Aorta (tissue), 5 donors: ENCODE data around the gene JAML. TPM values are rescaled to one million over a fixed set of nuclear protein-coding genes. Genes with fewer than 3 reads are reported as not detected.

ENCODE experiments used
- ATAC-seq: fragments of 200-7000 bp; cut with Tn5 transposase; one replicate; pipeline ENCODE4 v1.9.1; 2022; ENCODE audit warnings: moderate library complexity; ENCODE audit not compliant: low FRiP score
- DNase-seq, 2 donors: peaks; one replicate each; pipeline ENCODE4 v3.0.0-alpha.2; 2020
- H3K27ac ChIP-seq, 2 donors: one replicate each; pipeline ENCODE4 v1.5.1; 2013; ENCODE audit warnings: low read length in 2 of 2, mild to moderate bottlenecking in 2 of 2, moderate library complexity in 2 of 2, control low read depth in 1 of 2, inconsistent platforms in 1 of 2, low read depth in 1 of 2
- H3K27me3 ChIP-seq, 2 donors: one replicate each; pipeline ENCODE4 v1.6.1; 2013; ENCODE audit warnings: control low read depth in 1 of 2, low read length in 1 of 2, mild to moderate bottlenecking in 1 of 2, moderate library complexity in 1 of 2; ENCODE audit not compliant: insufficient read depth in 2 of 2, control insufficient read depth in 1 of 2
- H3K36me3 ChIP-seq, 2 donors: one replicate each; pipeline ENCODE4 v1.6.1; 2013; ENCODE audit warnings: control low read depth in 1 of 2, low read length in 1 of 2, mild to moderate bottlenecking in 1 of 2; ENCODE audit not compliant: insufficient read depth in 2 of 2, control insufficient read depth in 1 of 2
- H3K4me1 ChIP-seq, 2 donors: one replicate each; pipeline ENCODE4 v1.6.1; 2013; ENCODE audit warnings: low read length in 2 of 2, control low read depth in 1 of 2, mild to moderate bottlenecking in 1 of 2, moderate library complexity in 1 of 2; ENCODE audit not compliant: insufficient read depth in 2 of 2, control insufficient read depth in 1 of 2
- H3K4me3 ChIP-seq, 2 donors: one replicate each; pipeline ENCODE4 v1.5.1; 2013; ENCODE audit warnings: low read length in 2 of 2, control low read depth in 1 of 2, mild to moderate bottlenecking in 1 of 2
- H3K9me3 ChIP-seq: one replicate; pipeline ENCODE4 v1.6.1; 2013; ENCODE audit warnings: mild to moderate bottlenecking, low read length; ENCODE audit not compliant: control insufficient read depth
- WGBS, 2 donors: extraction: QIAGEN DNeasy Blood & Tissue Kit; methylation state at CpG; one replicate each; pipeline ENCODE4 v1.1.7; 2013; 5-methylcytosine and 5-hydroxymethylcytosine counted together
- intact Hi-C, 2 donors: fragments of 100-400 bp; cut with DNase I; formaldehyde crosslinking; loops; one replicate each; pipeline versions ENCODE4 v1.14.2 to v1.15.0; 2022
- polyA plus RNA-seq, 2 donors: library from polyadenylated mRNA; stranded (reverse); fragments of 200-250 nt; gene quantifications; one replicate each; pipeline ENCODE4 v1.2.3, GENCODE V29; 2013
- total RNA-seq, 2 donors: library from RNA; stranded (reverse); fragmentation: NEBNext Ultra II Directional; extraction: Animal tissue kit (Norgen Biotek cat#: 25700); gene quantifications; one replicate each; pipeline ENCODE4 v1.2.1, GENCODE V29; 2021
- donor health status: healthy with polysubstance abuse.
- donor health status: Bipolar disorder and iron deficiency.
- donor health status: DM: no; HTN: no; CAD: no.
- donor health status: DM: no; HTN: no; CAD: no.
- donor health status: DM: yes; HTN: yes; CAD: no.

The JAML gene
- total and polyA plus RNA-seq, 4 donors, result 1.8 to 29.5 (median 6.0) TPM

- Histone ChIP-seq H3K36me3 (no peaks in the 10 kb centered on the region), H3K9me3 (no peaks in the 10 kb centered on the region), H3K4me1 (no peaks in the 10 kb centered on the region), H3K27me3 (peaks cover 0 to 2% of the 10 kb centered on the region in 2 donors), H3K27ac (no peak overlapping the region), H3K4me3 (no peak overlapping the region)
- ATAC-seq (no peak), DNase-seq (no peak)
- 88 to 95% methylated on average over 1 of the region's 1 CpG for WGBS, 2 donors
- intact Hi-C loops, result no loop called here
Observed at GRCh38 chr11:118154641-118155040, 70.2 kb downstream of the JAML start.

- no peaks in the 10 kb centered on the region for H3K4me1 ChIP-seq
- H3K27me3 ChIP-seq, result peaks cover 0 to 2% of the 10 kb centered on the region in 2 donors
- DNase-seq (no peak), ATAC-seq (no peak)
- intact Hi-C loops, result no loop called here
- H3K36me3 ChIP-seq, result no peaks in the 10 kb centered on the region
- WGBS, 2 donors, result 75 to 85% methylated on average over 11 of the region's 11 CpGs
- no peak overlapping the region for H3K4me3 ChIP-seq
- H3K9me3 ChIP-seq, result no peaks in the 10 kb centered on the region
- no peak overlapping the region for H3K27ac ChIP-seq
Observed at GRCh38 chr11:118153976-118154375, 70.8 kb downstream of the JAML start.

GRCh38 chr11:118153516-118153915 lies 71.3 kb downstream of the JAML start:
- no peak overlapping the region for H3K27ac ChIP-seq
- 17 to 23% methylated on average over 16 of the region's 16 CpGs for WGBS, 2 donors
- no peaks in the 10 kb centered on the region for H3K9me3 ChIP-seq
- no peak overlapping the region for H3K4me3 ChIP-seq
- H3K4me1 ChIP-seq, result no peaks in the 10 kb centered on the region
- intact Hi-C loops, result no loop called here
- H3K36me3 ChIP-seq, result no peaks in the 10 kb centered on the region
- peaks cover 0 to 2% of the 10 kb centered on the region in 2 donors for H3K27me3 ChIP-seq
- no peak for ATAC-seq
- DNase-seq, result no peak

DNA sequence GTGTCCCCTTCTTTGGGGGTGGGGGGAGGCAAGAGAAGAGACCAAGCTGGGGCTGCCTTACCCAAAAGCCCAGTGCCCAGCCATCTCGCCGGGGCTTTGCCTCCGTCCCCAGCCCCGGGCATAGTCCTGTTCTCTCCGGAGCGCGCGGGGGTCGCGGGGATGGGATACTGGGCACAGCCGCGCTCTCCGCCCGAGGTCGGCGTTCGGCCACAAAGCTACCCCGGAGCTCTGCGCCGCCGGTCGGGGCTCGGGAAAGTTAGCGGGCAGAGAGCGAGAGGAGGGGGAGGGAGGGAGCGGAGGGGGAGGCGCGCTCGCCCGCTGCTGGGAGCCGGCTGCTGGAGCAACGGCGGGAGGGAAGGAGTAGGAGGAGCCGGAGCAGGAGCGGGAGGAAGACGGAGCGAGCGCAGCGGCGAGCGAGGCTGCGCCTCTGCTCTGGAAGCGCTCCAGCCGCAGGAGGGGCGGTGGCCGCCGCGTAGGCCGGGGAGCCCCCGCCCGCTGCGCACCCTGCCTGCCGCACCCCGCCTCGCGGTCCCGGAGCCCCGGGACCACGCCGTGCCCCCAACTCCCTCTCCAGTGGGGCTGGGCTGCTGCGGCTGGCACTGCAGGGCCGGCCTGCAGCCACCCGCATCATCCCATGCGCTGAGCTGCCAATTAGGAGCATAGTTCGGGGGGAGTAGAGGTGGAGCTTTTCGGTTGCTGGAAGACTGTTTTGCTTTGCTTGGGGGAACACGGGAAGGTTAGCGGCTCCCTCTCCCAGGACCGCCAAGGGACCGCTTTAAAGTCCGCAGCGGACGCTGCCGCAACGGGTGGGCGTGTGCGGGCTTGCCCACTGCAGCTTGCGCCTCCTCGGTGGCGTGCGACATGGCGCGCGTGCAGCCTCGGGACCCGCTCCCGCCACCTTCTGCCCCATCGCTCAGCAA lies 72.0 kb downstream of the JAML start, which contains the start of gene SCN4B:
TSS of gene SCN4B (minus strand) at position 272 of the 920 bp plus-strand sequence. CDS start at position 122, 150 bp downstream.
- H3K27ac ChIP-seq, result no peak within 1 kb of the TSS
- H3K36me3 ChIP-seq, result no peaks in the 10 kb centered on the region
- ATAC-seq, result peak; percentile 57
- intact Hi-C loops, result no loop called here
- no peaks in the 10 kb centered on the region for H3K9me3 ChIP-seq
- no peaks in the 10 kb centered on the region for H3K4me1 ChIP-seq
- DNase-seq, result peak; percentile 72 to 85
- peaks cover 0 to 2% of the 10 kb centered on the region in 2 donors for H3K27me3 ChIP-seq
- peak within 1 kb of the TSS; percentile 40 to 42 for H3K4me3 ChIP-seq
- WGBS, 2 donors, result 0 to 1% methylated on average over 60 to 88 of the region's 88 CpGs

- ATAC-seq, result no peak
Observed at GRCh38 chr11:118152020-118152551, 72.7 kb downstream of the JAML start.

DNA sequence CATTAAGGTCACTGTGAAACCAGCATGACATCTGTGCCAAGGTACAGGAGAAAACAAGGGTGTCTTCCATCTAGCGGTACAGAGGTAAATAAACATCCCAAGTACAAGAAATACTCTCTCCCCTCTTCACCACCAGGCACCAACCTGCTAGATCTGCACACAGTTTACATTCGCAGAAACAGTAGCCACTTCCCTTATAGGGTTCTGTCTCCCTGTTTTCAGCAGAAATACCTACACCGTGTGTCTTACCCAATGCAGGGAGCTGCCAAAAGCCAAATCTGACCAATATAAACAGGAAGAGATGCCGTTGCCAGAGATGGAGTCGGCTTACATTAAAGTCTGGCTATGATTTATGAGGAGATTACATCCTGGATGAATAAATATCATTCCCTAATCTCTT lies 73.4 kb downstream of the JAML start:
- WGBS, 2 donors, result 37% methylated on average over 5 of the region's 5 CpGs
- H3K27me3 ChIP-seq, result peaks cover 0 to 2% of the 10 kb centered on the region in 2 donors

More at GRCh38 chr11:118152020-118152551, 72.7 kb downstream of the JAML start:
- Histone ChIP-seq H3K27ac (no peak overlapping the region), H3K4me1 (no peaks in the 10 kb centered on the region), H3K9me3 (no peaks in the 10 kb centered on the region), H3K27me3 (peaks cover 0 to 2% of the 10 kb centered on the region in 2 donors), H3K4me3 (no peak overlapping the region), H3K36me3 (no peaks in the 10 kb centered on the region)
- intact Hi-C loops, result no loop called here
- 22% methylated on average over 16 of the region's 16 CpGs for WGBS, 2 donors
- no peak for DNase-seq

DNA sequence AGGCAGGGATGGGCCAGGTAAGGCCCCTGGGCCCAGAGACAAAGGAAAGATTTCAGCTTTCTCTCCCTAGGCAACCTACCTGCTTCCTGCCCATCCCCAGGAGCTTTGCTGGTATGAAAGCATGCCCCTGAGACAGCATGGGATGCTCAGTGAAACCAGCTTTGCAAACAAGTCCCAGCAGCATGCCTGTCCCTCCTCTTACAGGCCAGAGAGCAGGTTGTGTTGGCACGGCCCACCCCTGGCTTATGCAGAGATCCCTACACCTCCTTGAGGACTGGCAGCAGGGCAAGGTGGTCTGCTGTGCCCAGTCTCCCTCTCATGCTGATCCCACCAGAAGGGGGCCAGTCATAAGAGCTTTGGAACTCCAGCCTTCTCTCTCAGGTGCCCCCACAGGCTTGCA lies 75.3 kb downstream of the JAML start:
- intact Hi-C loops, result loop anchor here (5.0 to 10.0 kb wide), 2 partner anchors 203 to 205 kb away; partner anchors contain the start of gene UBE4A (in 1 of the 2)

More for the DNA sequence above, 73.4 kb downstream of the JAML start:
- ATAC-seq (no peak), DNase-seq (no peak)
- intact Hi-C loops, result no loop called here
- H3K9me3 ChIP-seq, result no peaks in the 10 kb centered on the region
- no peak overlapping the region for H3K27ac ChIP-seq
- H3K4me1 ChIP-seq, result no peaks in the 10 kb centered on the region
- no peaks in the 10 kb centered on the region for H3K36me3 ChIP-seq
- no peak overlapping the region for H3K4me3 ChIP-seq

GRCh38 chr11:118148856-118149255 lies 76.0 kb downstream of the JAML start:
- Histone ChIP-seq H3K27ac (no peak overlapping the region), H3K4me3 (no peak overlapping the region), H3K36me3 (no peaks in the 10 kb centered on the region), H3K4me1 (no peaks in the 10 kb centered on the region), H3K27me3 (peaks cover 0 to 2% of the 10 kb centered on the region in 2 donors), H3K9me3 (no peaks in the 10 kb centered on the region)
- intact Hi-C loops, result loop anchor here (5.0 to 10.0 kb wide), 2 partner anchors 203 to 206 kb away; partner anchors contain the start of gene UBE4A (in 1 of the 2)
- 78 to 79% methylated on average over 2 of the region's 2 CpGs for WGBS, 2 donors
- DNase-seq (no peak), ATAC-seq (no peak)

More for the DNA sequence above, 75.3 kb downstream of the JAML start:
- peak in 1 of 2 donors; percentile 51 for DNase-seq
- no peaks in the 10 kb centered on the region for H3K36me3 ChIP-seq
- no peak overlapping the region for H3K4me3 ChIP-seq
- 85 to 86% methylated on average over 1 of the region's 1 CpG for WGBS, 2 donors
- H3K4me1 ChIP-seq, result no peaks in the 10 kb centered on the region
- no peaks in the 10 kb centered on the region for H3K9me3 ChIP-seq
- H3K27ac ChIP-seq, result no peak overlapping the region
- peaks cover 0 to 2% of the 10 kb centered on the region in 2 donors for H3K27me3 ChIP-seq
- no peak for ATAC-seq
